ENCODE measurements around the gene C14orf180. TPM values are rescaled to one million over a fixed set of nuclear protein-coding genes. Genes with fewer than 3 reads are reported as not detected.
A peak's percentile ranks its signal among the peaks of the same experiment; 100 is the strongest.

C14orf180 gene
- total and polyA plus RNA-seq, 2 of the 8 experiments (the other 6 are each of a cell fraction or from before 2014, with no cell fraction given): not detected

DNA sequence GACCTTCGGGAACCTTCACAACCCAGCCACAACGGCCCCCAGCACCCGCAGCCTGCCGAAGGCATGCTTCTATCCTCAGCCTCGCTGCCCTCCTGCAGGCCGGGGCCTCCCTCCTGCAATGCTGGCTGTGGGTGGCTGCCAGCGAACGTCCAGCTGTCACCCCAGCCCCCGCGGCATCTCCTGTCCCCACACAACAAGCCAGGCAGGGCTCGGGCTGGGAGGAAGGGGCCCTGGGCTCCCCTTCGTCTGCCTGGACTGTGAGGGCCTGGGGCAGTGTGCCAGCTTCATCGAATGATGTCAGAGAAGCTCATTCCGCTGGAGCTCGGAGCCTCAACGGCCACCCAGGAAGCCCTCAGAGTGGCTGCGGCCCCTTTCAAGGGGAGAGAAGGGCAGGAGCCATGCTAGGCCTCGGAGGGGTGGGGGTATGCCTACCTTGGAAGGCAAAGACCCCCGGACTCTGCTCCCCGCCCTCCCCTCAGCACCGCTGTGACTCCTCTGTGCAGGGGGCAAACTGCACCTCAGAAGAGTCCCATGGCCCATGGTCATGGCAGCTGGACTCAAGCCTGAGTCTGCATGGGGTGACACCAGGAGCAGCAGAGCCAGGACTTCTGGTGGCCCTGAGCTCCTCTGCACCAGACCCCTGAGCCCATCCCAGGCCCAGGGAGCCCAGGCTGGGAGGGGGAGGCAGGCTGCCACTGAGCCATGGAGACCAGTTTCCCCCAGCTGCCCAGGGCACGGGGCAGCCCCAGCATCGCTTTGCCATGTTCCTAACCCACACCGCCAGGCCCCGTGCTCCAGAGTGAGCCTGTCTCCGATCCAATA, 24.7 kb upstream of the C14orf180 start:
- ChIA-PET CTCF (ENCODE audit: partially characterized antibody) (interaction anchor here (0.6 to 3.2 kb wide), 4 partner anchors 9 to 477 kb away, joined by 3 to 13 read pairs (median 3); no protein-coding TSS in a partner anchor), POLR2A (ENCODE audit: partially characterized antibody) (interaction anchor here (1.5 kb wide), 1 partner anchor 9 kb away, joined by 3 read pairs; no protein-coding TSS in a partner anchor)
- no peaks in the 10 kb centered on the region for H4K20me1 ChIP-seq (replicated peaks in 1 of 2; ENCODE audit: control insufficient read depth in 1 of 2, insufficient read depth in 2 of 2, low read length in 2 of 2)
- no peak overlapping the region for H2AK5ac ChIP-seq (ENCODE audit: low read depth, low read length)
- H4K91ac ChIP-seq (replicated peaks; ENCODE audit: insufficient read length, low read length): no peak overlapping the region
- H4K5ac ChIP-seq (ENCODE audit: insufficient read length, low read depth, low read length): no peak overlapping the region
- no peak overlapping the region for H3K14ac ChIP-seq (ENCODE audit: insufficient read length)
- no peak overlapping the region for H2AFZ ChIP-seq (ENCODE audit: low read length)
- H3K23me2 ChIP-seq (ENCODE audit: low read depth, low read length): no peaks in the 10 kb centered on the region
- H4K8ac ChIP-seq (ENCODE audit: extremely low read depth, insufficient read depth, low read length): peak overlapping the region; percentile 85
- H3K4me3 ChIP-seq (ENCODE audit: extremely low read depth in 1 of 4, insufficient read depth in 2 of 4, low read depth in 3 of 4, low read length in 4 of 4): no peak overlapping the region
- no peak for DNase-seq (ENCODE audit: low read depth in 1 of 2, low spot score in 2 of 2)
- H3K56ac ChIP-seq (replicated peaks; ENCODE audit: insufficient read length, low read depth, low read length): no peak overlapping the region
- no peak overlapping the region for H3K23ac ChIP-seq (ENCODE audit: insufficient read length)
- no peak overlapping the region for H3K9ac ChIP-seq (replicated peaks in 1 of 4; ENCODE audit: extremely low read depth in 1 of 4, low read depth in 3 of 4, low read length in 3 of 4)
- FAIRE-seq: no peak
- H3K79me1 ChIP-seq (ENCODE audit: low read depth, low read length): no peaks in the 10 kb centered on the region
- H3K4ac ChIP-seq (replicated peaks; ENCODE audit: insufficient read length, low read depth, low read length): no peak overlapping the region
- H3K18ac ChIP-seq (ENCODE audit: extremely low read depth, low read length): no peak overlapping the region
- H3K9me3 ChIP-seq (ENCODE audit: insufficient read depth in 2 of 2, low read depth in 1 of 2, low read length in 1 of 2): no peaks in the 10 kb centered on the region
- H3K79me2 ChIP-seq (ENCODE audit: control insufficient read depth in 1 of 2, insufficient read depth in 2 of 2, low read length in 2 of 2): no peaks in the 10 kb centered on the region
- no peak overlapping the region for H2BK120ac ChIP-seq (replicated peaks; ENCODE audit: low read depth, low read length)
- H2BK15ac ChIP-seq (ENCODE audit: low read length): no peak overlapping the region
- H2BK5ac ChIP-seq (ENCODE audit: low read depth, low read length): no peak overlapping the region
- whole genome bisulfite sequencing, 2 experiments (ENCODE audit: extremely low coverage in 1 of 2, insufficient coverage in 1 of 2, insufficient read length in 1 of 2, insufficient replicate concordance in 2 of 2, low coverage in 1 of 2, low lambda C conversion rate in 2 of 2, missing lambda C conversion rate in 1 of 2): 87% methylated on average over 20 of the region's 26 CpGs; no CpG with 5 or more reads in 1 of the 2 experiments
- no peak overlapping the region for H3K4me2 ChIP-seq (ENCODE audit: insufficient read depth in 1 of 2, low read depth in 2 of 2, low read length in 2 of 2)
- H3K4me1 ChIP-seq (replicated peaks in 1 of 4; ENCODE audit: control insufficient read depth in 3 of 4, insufficient read depth in 4 of 4, low read length in 3 of 4): no peaks in the 10 kb centered on the region
- no peaks in the 10 kb centered on the region for H3K27me3 ChIP-seq (replicated peaks in 1 of 4; ENCODE audit: control insufficient read depth in 3 of 4, extremely low read depth in 1 of 4, insufficient read depth in 3 of 4, low read length in 3 of 4)
- no peak overlapping the region for H2BK12ac ChIP-seq (ENCODE audit: low read depth, low read length)
- H3K27ac ChIP-seq (ENCODE audit: low read depth, low read length): no peak overlapping the region
- no peak overlapping the region for H2BK20ac ChIP-seq (ENCODE audit: low read length)
- H3K36me3 ChIP-seq (ENCODE audit: control insufficient read depth in 2 of 4, insufficient read depth in 4 of 4, low read length in 3 of 4): no peaks in the 10 kb centered on the region
- TF ChIP-seq MAFK (IDR thresholded peaks at IDR 0.05; ENCODE audit: low read depth, low read length): no peak
- no peak for TF ChIP-seq SUZ12 (IDR thresholded peaks at IDR 0.05; ENCODE audit: low read length)
- TF ChIP-seq CEBPB (IDR thresholded peaks at IDR 0.05; ENCODE audit: low read depth, low read length): no peak
